Measurements from ENCODE around the gene PRKN.

The PRKN gene

DNA sequence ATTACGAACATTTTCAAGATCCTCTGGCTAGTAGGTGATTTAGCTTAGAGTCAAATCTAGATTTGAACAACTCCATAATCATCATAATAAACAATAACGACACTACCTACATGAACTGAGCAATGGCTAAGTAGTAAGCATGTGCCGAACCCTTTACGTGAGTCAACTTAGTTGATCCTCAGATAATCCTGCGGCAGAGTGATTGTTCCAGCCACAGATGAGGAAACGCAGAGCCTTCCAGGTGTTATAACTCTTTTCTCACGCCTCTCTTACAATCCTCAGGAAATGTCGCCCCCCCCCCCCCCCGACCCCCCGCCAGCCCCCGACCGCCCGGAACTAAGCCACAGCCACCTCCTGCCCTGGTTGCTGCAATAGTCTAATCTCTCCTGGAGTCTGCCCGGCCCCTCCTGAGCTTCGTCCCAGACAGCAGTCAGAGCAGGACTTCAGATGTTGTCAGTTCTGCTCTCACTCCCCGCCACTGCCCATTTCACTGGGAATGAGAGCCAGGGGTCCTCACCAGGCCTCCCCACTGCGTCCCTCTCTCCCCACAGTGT is 1312.2 kb downstream of the PRKN start:
- TF ChIP-seq, protein P1, sequence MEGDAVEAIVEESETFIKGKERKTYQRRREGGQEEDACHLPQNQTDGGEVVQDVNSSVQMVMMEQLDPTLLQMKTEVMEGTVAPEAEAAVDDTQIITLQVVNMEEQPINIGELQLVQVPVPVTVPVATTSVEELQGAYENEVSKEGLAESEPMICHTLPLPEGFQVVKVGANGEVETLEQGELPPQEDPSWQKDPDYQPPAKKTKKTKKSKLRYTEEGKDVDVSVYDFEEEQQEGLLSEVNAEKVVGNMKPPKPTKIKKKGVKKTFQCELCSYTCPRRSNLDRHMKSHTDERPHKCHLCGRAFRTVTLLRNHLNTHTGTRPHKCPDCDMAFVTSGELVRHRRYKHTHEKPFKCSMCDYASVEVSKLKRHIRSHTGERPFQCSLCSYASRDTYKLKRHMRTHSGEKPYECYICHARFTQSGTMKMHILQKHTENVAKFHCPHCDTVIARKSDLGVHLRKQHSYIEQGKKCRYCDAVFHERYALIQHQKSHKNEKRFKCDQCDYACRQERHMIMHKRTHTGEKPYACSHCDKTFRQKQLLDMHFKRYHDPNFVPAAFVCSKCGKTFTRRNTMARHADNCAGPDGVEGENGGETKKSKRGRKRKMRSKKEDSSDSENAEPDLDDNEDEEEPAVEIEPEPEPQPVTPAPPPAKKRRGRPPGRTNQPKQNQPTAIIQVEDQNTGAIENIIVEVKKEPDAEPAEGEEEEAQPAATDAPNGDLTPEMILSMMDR (IDR thresholded peaks at IDR 0.05; ENCODE audit: low read depth, low read length) = no peak
- H3K4me3 ChIP-seq (ENCODE audit: low read depth, low read length) = no peak overlapping the region

DNA sequence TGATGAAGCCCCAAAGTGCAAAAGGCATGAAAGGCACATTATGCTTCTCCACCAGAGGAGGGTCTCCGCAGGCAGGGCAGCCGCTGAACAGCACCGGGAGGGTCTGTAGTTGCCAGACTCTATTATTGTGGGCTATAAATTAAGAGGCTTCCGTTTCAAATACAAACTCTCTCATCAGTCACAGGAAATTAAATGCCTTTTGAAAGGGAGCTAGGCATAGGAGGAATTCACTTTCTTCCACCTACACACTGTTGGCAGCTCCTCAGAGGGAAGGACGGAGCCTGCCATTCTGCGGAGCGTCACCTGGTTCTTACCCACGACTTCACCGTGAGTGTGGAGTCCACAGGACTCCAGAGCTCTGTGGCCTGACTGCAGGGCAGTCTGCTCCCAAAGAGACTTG is 1312.9 kb downstream of the PRKN start:
- TF ChIP-seq, protein P1 (IDR thresholded peaks at IDR 0.05; ENCODE audit: low read depth, low read length) = no peak
- no peak overlapping the region for H3K4me3 ChIP-seq (ENCODE audit: low read depth, low read length)

DNA sequence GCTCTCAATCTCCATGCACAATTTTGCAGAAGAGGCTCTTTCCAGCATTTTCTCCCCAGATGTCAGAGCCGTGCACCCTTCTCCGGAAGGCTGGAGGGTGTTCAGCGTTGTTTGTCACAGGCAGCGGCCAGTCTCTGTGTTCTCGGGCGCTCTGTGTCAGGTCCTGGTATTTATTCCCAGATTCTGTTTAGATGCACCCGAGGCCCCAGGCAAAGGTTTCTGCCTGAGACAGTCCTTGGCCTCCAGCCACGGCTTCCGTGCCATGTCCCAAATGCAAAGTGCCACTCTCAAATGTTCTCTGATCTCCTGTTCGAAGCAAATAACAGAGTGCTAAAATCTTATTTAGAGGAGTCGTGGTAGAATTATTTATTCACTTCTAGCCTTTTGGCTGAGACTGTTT is 1313.4 kb downstream of the PRKN start:
- H3K4me3 ChIP-seq (ENCODE audit: low read depth, low read length) = no peak overlapping the region

DNA sequence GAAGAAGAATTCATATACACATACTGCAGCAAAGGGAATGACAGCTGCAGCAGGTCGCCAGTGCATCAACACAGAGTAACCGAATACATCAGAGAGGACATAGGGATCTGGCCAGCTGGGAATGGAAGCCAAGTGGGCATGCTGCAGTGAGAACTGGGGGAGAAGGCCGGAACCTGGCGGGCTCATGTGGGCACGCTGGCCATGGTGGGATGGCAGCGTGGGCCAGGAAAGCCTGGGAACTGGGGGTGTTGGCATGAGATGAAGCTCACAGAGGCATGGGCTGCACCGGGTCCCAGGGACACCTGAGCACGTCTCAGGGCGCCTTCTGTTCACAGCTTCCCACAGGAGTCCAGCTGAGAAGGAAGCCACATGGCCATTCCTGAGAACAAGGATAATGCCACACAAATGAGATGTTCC is 1314.2 kb downstream of the PRKN start:
- TF ChIP-seq, protein P1 (IDR thresholded peaks at IDR 0.05; ENCODE audit: low read depth, low read length) = no peak
- H3K4me3 ChIP-seq (ENCODE audit: low read depth, low read length) = no peak overlapping the region

More for the DNA sequence above, 1313.4 kb downstream of the PRKN start:
- TF ChIP-seq, protein P1 (IDR thresholded peaks at IDR 0.05; ENCODE audit: low read depth, low read length) = no peak

DNA sequence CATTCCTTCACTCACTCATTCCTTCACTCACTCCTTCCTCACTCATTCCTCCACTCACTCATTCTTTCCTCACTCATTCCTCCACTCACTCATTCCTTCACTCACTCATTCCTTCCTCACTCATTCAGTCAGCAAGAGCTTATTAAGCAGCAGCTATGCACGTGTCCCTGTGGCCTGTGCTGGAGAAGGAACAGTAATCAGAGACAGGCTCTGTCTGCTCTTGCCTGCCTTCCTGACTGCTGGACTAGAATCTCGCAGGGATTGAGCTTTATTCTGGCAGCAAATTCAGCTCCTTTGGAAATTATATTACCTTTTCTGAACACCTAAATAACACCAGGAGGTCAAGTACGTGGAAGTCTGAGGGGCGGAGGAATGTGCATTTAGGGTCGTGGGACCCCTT is 1314.8 kb downstream of the PRKN start:
- TF ChIP-seq, protein P1 (IDR thresholded peaks at IDR 0.05; ENCODE audit: low read depth, low read length) = no peak
- H3K4me3 ChIP-seq (ENCODE audit: low read depth, low read length) = no peak overlapping the region

DNA sequence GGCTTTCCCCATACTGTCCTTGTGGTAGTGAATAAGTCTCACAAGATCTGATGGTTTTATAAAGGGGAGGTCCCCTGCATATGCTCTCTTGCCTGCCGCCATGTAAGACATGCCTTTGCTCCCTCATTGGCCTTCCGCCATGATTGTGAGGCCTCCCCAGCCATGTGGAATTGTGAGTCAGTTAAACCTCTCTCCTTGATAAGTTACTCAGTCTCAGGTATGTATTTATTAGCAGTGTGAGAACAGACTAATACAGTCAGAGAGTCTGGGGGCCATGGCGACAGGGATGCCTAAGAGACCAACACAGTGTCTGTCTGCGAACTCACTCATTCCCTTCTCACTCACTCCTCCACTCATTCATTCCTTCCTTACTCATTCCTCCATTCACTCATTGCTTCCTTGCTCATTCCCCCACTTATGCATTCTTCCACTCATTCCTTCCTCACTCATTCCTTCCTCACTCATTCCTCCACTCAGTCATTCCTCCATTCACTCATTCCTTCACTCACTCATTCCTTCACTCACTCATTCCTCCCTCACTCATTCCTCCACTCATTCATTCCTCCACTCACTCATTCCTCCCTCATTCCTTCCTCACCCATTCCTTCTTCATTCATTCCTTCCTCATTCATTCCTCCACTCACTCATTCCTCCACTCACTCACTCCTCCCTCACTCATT is 1316.2 kb downstream of the PRKN start:
- TF ChIP-seq, protein P1 (IDR thresholded peaks at IDR 0.05; ENCODE audit: low read depth, low read length) = no peak
- H3K4me3 ChIP-seq (ENCODE audit: low read depth, low read length) = no peak overlapping the region

DNA sequence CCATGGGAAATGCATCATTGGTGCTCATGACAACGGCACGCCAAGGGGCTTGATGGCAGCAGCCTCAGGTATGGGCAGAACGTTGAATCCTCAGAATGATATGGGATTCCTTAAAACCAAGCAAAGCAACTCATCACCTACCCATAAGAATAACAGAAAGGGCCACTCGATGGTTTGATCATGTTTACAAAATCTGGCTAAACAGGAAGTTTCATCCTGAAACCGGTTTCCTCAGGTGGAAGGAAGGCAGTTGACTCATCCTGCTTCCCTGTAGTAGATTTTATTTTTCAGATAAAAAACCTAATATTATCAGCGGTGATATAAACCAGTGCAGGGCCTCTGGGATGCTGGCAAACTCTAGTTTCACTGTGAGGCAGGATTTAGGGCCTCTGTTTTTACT is 1316.8 kb downstream of the PRKN start:
- no peak overlapping the region for H3K4me3 ChIP-seq (ENCODE audit: low read depth, low read length)
- TF ChIP-seq, protein P1 (IDR thresholded peaks at IDR 0.05; ENCODE audit: low read depth, low read length) = no peak

All from WI38 (cell line).